H9 (cell line): Measurements from ENCODE around the gene FXYD6. TPM values are rescaled to one million over a fixed set of nuclear protein-coding genes. Genes with fewer than 3 reads are reported as not detected.

ENCODE experiments used
- DNase-seq: peaks from one replicate; pipeline ENCODE4 v3.0.0-alpha.2; 2017
- H2AFZ ChIP-seq: one replicate; pipeline ENCODE4 v1.6.1; 2013; ENCODE audit warnings: mild to moderate bottlenecking, low read length, control low read depth, moderate library complexity
- H2AK5ac ChIP-seq: 2 replicates; pipeline ENCODE4 v1.6.1; 2013; ENCODE audit warnings: low read length, control low read depth, mixed read lengths; ENCODE audit not compliant: insufficient read length
- H2BK120ac ChIP-seq: one replicate; pipeline ENCODE4 v1.6.1; 2013; ENCODE audit warnings: low read depth, mild to moderate bottlenecking, low read length, control low read depth, inconsistent platforms; ENCODE audit not compliant: poor library complexity, severe bottlenecking
- H2BK12ac ChIP-seq: 2 replicates; pipeline ENCODE4 v1.6.1; 2013; ENCODE audit warnings: low read length, control low read depth, mixed read lengths, low read depth; ENCODE audit not compliant: insufficient read length
- H2BK15ac ChIP-seq: 2 replicates; pipeline ENCODE4 v1.6.1; 2013; ENCODE audit warnings: low read depth, low read length, control low read depth
- H2BK20ac ChIP-seq: one replicate; pipeline ENCODE4 v1.6.1; 2013; ENCODE audit warnings: low read depth, mild to moderate bottlenecking, low read length, control low read depth, inconsistent platforms; ENCODE audit not compliant: poor library complexity, severe bottlenecking
- H2BK5ac ChIP-seq: 2 replicates; pipeline ENCODE4 v1.6.1; 2013; ENCODE audit warnings: low read length, control low read depth, mixed read lengths; ENCODE audit not compliant: insufficient read length
- H3K14ac ChIP-seq: 2 replicates; pipeline ENCODE4 v1.6.1; 2013; ENCODE audit warnings: low read length, control low read depth; ENCODE audit not compliant: insufficient read depth
- H3K18ac ChIP-seq: 2 replicates; pipeline ENCODE4 v1.6.1; 2013; ENCODE audit warnings: low read depth, mild to moderate bottlenecking, mixed read lengths, low read length, control low read depth; ENCODE audit not compliant: insufficient read length
- H3K23ac ChIP-seq: 2 replicates; pipeline ENCODE4 v1.6.1; 2013; ENCODE audit warnings: low read length, control low read depth, mixed read lengths, low read depth; ENCODE audit not compliant: insufficient read length
- H3K23me2 ChIP-seq: 2 replicates; pipeline ENCODE4 v1.6.1; 2013; ENCODE audit warnings: low read depth, mild to moderate bottlenecking, mixed read lengths, low read length, control low read depth; ENCODE audit not compliant: insufficient read length, poor library complexity, severe bottlenecking
- H3K27ac ChIP-seq: 2 replicates; pipeline ENCODE4 v1.5.1; 2013; ENCODE audit warnings: low read length, control low read depth, mixed read lengths, low read depth; ENCODE audit not compliant: insufficient read length
- H3K27me3 ChIP-seq: 2 replicates; pipeline ENCODE4 v1.6.1; 2013; ENCODE audit warnings: low read length, control low read depth, inconsistent platforms; ENCODE audit not compliant: insufficient read depth
- H3K4ac ChIP-seq: 2 replicates; pipeline ENCODE4 v1.6.1; 2013; ENCODE audit warnings: low read depth, mild to moderate bottlenecking, control low read depth, inconsistent platforms, low read length, moderate library complexity
- H3K4me1 ChIP-seq: 2 replicates; pipeline ENCODE4 v1.6.1; 2013; ENCODE audit warnings: low read length, control low read depth, inconsistent platforms; ENCODE audit not compliant: insufficient read depth
- H3K4me2 ChIP-seq: 2 replicates; pipeline ENCODE4 v1.6.1; 2013; ENCODE audit warnings: low read length, control low read depth, mixed read lengths; ENCODE audit not compliant: insufficient read length, insufficient read depth
- H3K56ac ChIP-seq: 2 replicates; pipeline ENCODE4 v1.6.1; 2013; ENCODE audit warnings: low read depth, mild to moderate bottlenecking, mixed read lengths, low read length, control low read depth; ENCODE audit not compliant: insufficient read length
- H3K79me1 ChIP-seq: 2 replicates; pipeline ENCODE4 v1.6.1; 2013; ENCODE audit warnings: low read depth, mild to moderate bottlenecking, moderate library complexity, low read length, control low read depth, inconsistent platforms; ENCODE audit not compliant: insufficient read depth, poor library complexity, severe bottlenecking
- H3K79me2 ChIP-seq: 2 replicates; pipeline ENCODE4 v1.6.1; 2013; ENCODE audit warnings: low read length, control low read depth, inconsistent platforms; ENCODE audit not compliant: insufficient read depth
- H3K9ac ChIP-seq: 2 replicates; pipeline ENCODE4 v1.6.1; 2013; ENCODE audit warnings: low read length, control low read depth, mixed read lengths; ENCODE audit not compliant: insufficient read length; ENCODE audit errors: extremely low read depth
- H3K9me3 ChIP-seq: one replicate; pipeline ENCODE4 v1.6.1; 2013; ENCODE audit warnings: low read depth, low read length, inconsistent platforms; ENCODE audit not compliant: control insufficient read depth
- H3T11ph ChIP-seq: one replicate; pipeline ENCODE4 v1.6.1; 2013; ENCODE audit warnings: mild to moderate bottlenecking, low read length, control low read depth, inconsistent platforms
- H4K20me1 ChIP-seq: one replicate; pipeline ENCODE4 v1.6.1; 2013; ENCODE audit not compliant: control insufficient read depth, insufficient read length, insufficient read depth
- H4K5ac ChIP-seq: 2 replicates; pipeline ENCODE4 v1.6.1; 2013; ENCODE audit warnings: low read depth, mild to moderate bottlenecking, mixed read lengths, low read length, control low read depth; ENCODE audit not compliant: insufficient read length
- H4K8ac ChIP-seq: replicated peaks from 2 replicates; pipeline ENCODE4 v1.6.1; 2013; ENCODE audit warnings: low read length, control low read depth, mixed read lengths, low read depth; ENCODE audit not compliant: insufficient read length
- H4K91ac ChIP-seq: 2 replicates; pipeline ENCODE4 v1.6.1; 2013; ENCODE audit warnings: low read depth, mild to moderate bottlenecking, moderate library complexity, mixed read lengths, low read length, control low read depth; ENCODE audit not compliant: insufficient read length
- H3K27ac Mint-ChIP-seq, 3 experiments: 2 replicates in 2 of 3; 3 replicates in 1 of 3; pipeline ENCODE4 v1.8.0; 2020 to 2021; ENCODE audit warnings: mixed read lengths in 3 of 3, mild to moderate bottlenecking in 1 of 3, moderate library complexity in 1 of 3
- H3K27me3 Mint-ChIP-seq: 2 replicates; pipeline ENCODE4 v1.8.0; 2021; ENCODE audit warnings: low read depth, mild to moderate bottlenecking, moderate library complexity, mixed read lengths
- H3K36me3 Mint-ChIP-seq, 3 experiments: 2 replicates in 2 of 3; 3 replicates in 1 of 3; pipeline ENCODE4 v1.8.0; 2020 to 2021; ENCODE audit warnings: low read depth in 3 of 3, mixed read lengths in 3 of 3; ENCODE audit not compliant: insufficient read depth in 1 of 3
- H3K4me1 Mint-ChIP-seq, 2 experiments: 2 replicates each; pipeline ENCODE4 v1.8.0; 2020; ENCODE audit warnings: mixed read lengths in 2 of 2
- H3K4me3 Mint-ChIP-seq, 2 experiments: 2 replicates in 1 of 2; 3 replicates in 1 of 2; pipeline ENCODE4 v1.8.0; 2020 to 2021; ENCODE audit warnings: mild to moderate bottlenecking in 2 of 2, mixed read lengths in 2 of 2, moderate library complexity in 1 of 2
- H3K9me3 Mint-ChIP-seq, 2 experiments: 2 replicates in 1 of 2; 3 replicates in 1 of 2; pipeline ENCODE4 v1.8.0; 2020; ENCODE audit warnings: mild to moderate bottlenecking in 2 of 2, mixed read lengths in 2 of 2, moderate library complexity in 1 of 2
- WGBS: extraction: QIAGEN DNeasy Blood & Tissue Kit; methylation state at CpG from one replicate; pipeline ENCODE4 v1.1.7; 2013; ENCODE audit warnings: missing lambda C conversion rate, low lambda C conversion rate, mixed read lengths; ENCODE audit not compliant: insufficient read length; ENCODE audit errors: extremely low coverage; 5-methylcytosine and 5-hydroxymethylcytosine counted together
- total RNA-seq: library from RNA; stranded (reverse); gene quantifications from 2 replicates; pipeline ENCODE4 v1.2.1, GENCODE V29; 2021
- TF ChIP-seq, protein P1 (sequence below): fragments of 200-600 bp; sonication (generic); conservative IDR thresholded peaks from 3 replicates; pipeline ENCODE4 v1.8.0; 2021; ENCODE audit warnings: antibody characterized with exemption, mild to moderate bottlenecking

Gene FXYD6
- total RNA-seq, 1 experiment from 2014 or later, result 18.3 TPM

DNA sequence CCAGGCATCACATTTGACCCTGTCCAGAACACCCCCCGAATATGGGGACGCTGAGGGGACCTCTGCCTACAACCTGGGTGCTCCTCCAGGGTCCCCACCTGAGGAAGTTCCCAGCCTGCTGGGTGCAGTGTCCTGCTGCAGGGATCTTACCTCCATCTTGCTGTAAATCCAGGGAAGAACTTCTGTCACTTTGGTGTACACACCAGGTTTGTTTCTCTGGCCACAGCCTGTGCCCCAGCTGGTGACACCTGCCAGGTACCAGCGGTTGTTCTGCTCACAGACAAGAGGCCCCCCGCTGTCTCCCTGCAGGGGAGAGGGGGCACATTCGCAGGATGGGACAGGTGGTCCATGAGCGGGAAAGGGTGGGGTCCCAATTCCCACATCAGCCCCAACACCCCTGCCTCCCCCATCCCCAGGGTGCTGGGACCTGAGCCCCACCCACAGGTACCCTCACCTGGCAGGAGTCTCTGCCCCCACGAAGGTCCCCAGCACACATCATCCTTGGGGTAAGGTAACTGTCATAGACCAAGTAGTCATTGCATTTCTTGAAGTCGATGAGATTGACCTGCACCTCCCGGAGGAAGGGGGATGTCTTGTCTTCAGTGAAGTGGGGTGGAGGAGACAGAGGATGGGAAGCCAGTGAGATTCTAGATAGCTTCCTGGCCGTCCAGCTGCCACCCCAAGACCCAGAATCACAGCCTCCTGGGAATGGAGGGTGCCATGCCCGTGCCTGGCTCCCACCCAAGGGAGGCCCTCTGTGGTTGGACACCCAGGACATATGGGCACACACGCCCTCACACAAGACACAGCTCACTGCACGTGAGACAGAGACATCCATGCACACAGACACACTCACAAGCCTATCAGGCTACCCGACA lies 27.3 kb upstream of the FXYD6 start:
- H3K4ac ChIP-seq, result no peak overlapping the region
- H3K27ac ChIP-seq, result no peak overlapping the region
- H3K9me3 Mint-ChIP-seq, result no peaks in the 10 kb centered on the region
- no peak overlapping the region for H4K5ac ChIP-seq
- no peak overlapping the region for H3K27ac Mint-ChIP-seq
- H3K14ac ChIP-seq, result no peak overlapping the region
- H2BK12ac ChIP-seq, result no peak overlapping the region
- H3K18ac ChIP-seq, result no peak overlapping the region
- H3K4me3 Mint-ChIP-seq, result no peak overlapping the region
- H3K4me1 Mint-ChIP-seq, result peaks cover 9 to 14% of the 10 kb centered on the region in 2 experiments
- H3K36me3 Mint-ChIP-seq, result no peaks in the 10 kb centered on the region
- no peak overlapping the region for H2BK20ac ChIP-seq
- peaks cover 15% of the 10 kb centered on the region for H3K27me3 Mint-ChIP-seq
- no peak overlapping the region for H3K23ac ChIP-seq
- no peak overlapping the region for H2AFZ ChIP-seq
- WGBS, result no CpG with 5 or more reads among the region's 14 CpGs
- H2BK5ac ChIP-seq, result no peak overlapping the region
- H2BK15ac ChIP-seq, result no peak overlapping the region
- H3K79me2 ChIP-seq, result no peaks in the 10 kb centered on the region
- no peak overlapping the region for H4K91ac ChIP-seq
- no peak overlapping the region for H3T11ph ChIP-seq
- no peaks in the 10 kb centered on the region for H3K9me3 ChIP-seq
- H3K27me3 ChIP-seq, result no peaks in the 10 kb centered on the region
- H3K9ac ChIP-seq, result no peak overlapping the region
- no peaks in the 10 kb centered on the region for H4K20me1 ChIP-seq
- no peak overlapping the region for H3K4me2 ChIP-seq
- H3K79me1 ChIP-seq, result no peaks in the 10 kb centered on the region
- H4K8ac ChIP-seq, result no peak overlapping the region
- no peak for DNase-seq
- H3K56ac ChIP-seq, result no peak overlapping the region
- H3K4me1 ChIP-seq, result no peaks in the 10 kb centered on the region
- TF ChIP-seq, protein P1, sequence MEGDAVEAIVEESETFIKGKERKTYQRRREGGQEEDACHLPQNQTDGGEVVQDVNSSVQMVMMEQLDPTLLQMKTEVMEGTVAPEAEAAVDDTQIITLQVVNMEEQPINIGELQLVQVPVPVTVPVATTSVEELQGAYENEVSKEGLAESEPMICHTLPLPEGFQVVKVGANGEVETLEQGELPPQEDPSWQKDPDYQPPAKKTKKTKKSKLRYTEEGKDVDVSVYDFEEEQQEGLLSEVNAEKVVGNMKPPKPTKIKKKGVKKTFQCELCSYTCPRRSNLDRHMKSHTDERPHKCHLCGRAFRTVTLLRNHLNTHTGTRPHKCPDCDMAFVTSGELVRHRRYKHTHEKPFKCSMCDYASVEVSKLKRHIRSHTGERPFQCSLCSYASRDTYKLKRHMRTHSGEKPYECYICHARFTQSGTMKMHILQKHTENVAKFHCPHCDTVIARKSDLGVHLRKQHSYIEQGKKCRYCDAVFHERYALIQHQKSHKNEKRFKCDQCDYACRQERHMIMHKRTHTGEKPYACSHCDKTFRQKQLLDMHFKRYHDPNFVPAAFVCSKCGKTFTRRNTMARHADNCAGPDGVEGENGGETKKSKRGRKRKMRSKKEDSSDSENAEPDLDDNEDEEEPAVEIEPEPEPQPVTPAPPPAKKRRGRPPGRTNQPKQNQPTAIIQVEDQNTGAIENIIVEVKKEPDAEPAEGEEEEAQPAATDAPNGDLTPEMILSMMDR, result no peak
- no peak overlapping the region for H2BK120ac ChIP-seq
- no peak overlapping the region for H2AK5ac ChIP-seq
- H3K23me2 ChIP-seq, result no peaks in the 10 kb centered on the region
